ENCODE measurements around the gene PCMT1.

DNA sequence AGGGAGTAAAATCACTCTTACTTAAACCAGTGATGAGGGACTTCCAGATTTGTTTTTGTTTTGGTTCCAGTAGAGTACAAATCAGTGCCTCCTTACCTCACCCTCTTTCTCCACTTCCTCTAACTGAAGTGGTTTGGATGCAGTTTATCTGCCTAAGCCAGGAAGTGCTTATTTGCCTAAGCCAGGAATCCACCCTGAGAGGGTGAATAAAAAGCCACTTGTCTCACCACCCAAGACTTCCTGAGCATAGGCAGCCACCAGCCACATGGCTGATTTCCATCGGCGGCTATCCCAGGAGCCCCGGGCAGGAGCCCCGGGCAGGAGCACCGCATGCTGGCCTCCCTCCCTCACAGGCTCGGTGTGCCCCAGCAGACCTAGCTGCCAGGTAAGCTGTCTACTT lies 102.6 kb downstream of the PCMT1 start:
- TF ChIP-seq CTCF (conservative IDR thresholded peaks at IDR 0.05; ENCODE audit: low read length) (no peak), EZH2phosphoT487 (IDR thresholded peaks at IDR 0.05; ENCODE audit: borderline replicate concordance, low read depth, low read length) (no peak)

All from OCI-LY7 (cell line).